H1 (cell line): Measurements from ENCODE around the gene MKI67. TPM values are rescaled to one million over a fixed set of nuclear protein-coding genes. Genes with fewer than 3 reads are reported as not detected.

ENCODE experiments used
- CTCF ChIA-PET: fragments of 300-600 bp; sonication (Branson Sonifier 250); formaldehyde crosslinking; loops from one replicate; lab custom pipeline; 2021; ENCODE audit not compliant: partially characterized antibody; lab: Charles Lee
- POLR2A ChIA-PET: fragments of 300-600 bp; sonication (Branson Sonifier 250); formaldehyde crosslinking; loops from one replicate; lab custom pipeline; 2021; ENCODE audit warnings: inconsistent platforms; ENCODE audit not compliant: partially characterized antibody; lab: Charles Lee
- DNase-seq, 2 experiments: peaks; one replicate each; pipeline versions ENCODE4 v3.0.0 to v3.0.0-alpha.2; 2010 to 2022; ENCODE audit warnings: low spot score in 2 of 2, low read depth in 1 of 2, mixed read lengths in 1 of 2
- FAIRE-seq: peaks from 2 replicates; lab custom pipeline; 2011; peaks lifted over from hg19 to GRCh38; lab: Jason Lieb, UNC
- H2AFZ ChIP-seq: 2 replicates; pipeline ENCODE4 v1.8.1; 2012; ENCODE audit warnings: low read length, inconsistent platforms
- H2AK5ac ChIP-seq: 2 replicates; pipeline ENCODE4 v1.6.1; 2013; ENCODE audit warnings: low read depth, low read length
- H2BK120ac ChIP-seq: replicated peaks from 2 replicates; pipeline ENCODE3; 2013; ENCODE audit warnings: low read depth, low read length, inconsistent platforms
- H2BK12ac ChIP-seq: 2 replicates; pipeline ENCODE4 v1.6.1; 2013; ENCODE audit warnings: low read depth, low read length
- H2BK15ac ChIP-seq: 2 replicates; pipeline ENCODE4 v1.6.1; 2013; ENCODE audit warnings: low read length
- H2BK20ac ChIP-seq: 2 replicates; pipeline ENCODE4 v1.6.1; 2013; ENCODE audit warnings: low read length
- H2BK5ac ChIP-seq: 2 replicates; pipeline ENCODE4 v1.6.1; 2013; ENCODE audit warnings: low read depth, low read length
- H3K14ac ChIP-seq: 2 replicates; pipeline ENCODE4 v1.6.1; 2013; ENCODE audit warnings: inconsistent platforms; ENCODE audit not compliant: insufficient read length
- H3K18ac ChIP-seq: 2 replicates; pipeline ENCODE4 v1.6.1; 2013; ENCODE audit warnings: low read length; ENCODE audit errors: extremely low read depth
- H3K23ac ChIP-seq: 2 replicates; pipeline ENCODE4 v1.6.1; 2013; ENCODE audit warnings: inconsistent platforms; ENCODE audit not compliant: insufficient read length
- H3K23me2 ChIP-seq: 2 replicates; pipeline ENCODE4 v1.6.1; 2013; ENCODE audit warnings: low read depth, low read length
- H3K27ac ChIP-seq: 2 replicates; pipeline ENCODE4 v1.6.1; 2011; ENCODE audit warnings: low read depth, low read length, inconsistent platforms
- H3K27me3 ChIP-seq, 4 experiments: replicated peaks in 1 of 4; 1 replicate in 1 of 4; 2 replicates in 3 of 4; pipeline versions ENCODE4 v1.6.1 to v1.8.1; 2011 to 2013; ENCODE audit warnings: low read length in 3 of 4, mild to moderate bottlenecking in 3 of 4, inconsistent platforms in 2 of 4, mixed read lengths in 2 of 4, moderate library complexity in 1 of 4; ENCODE audit not compliant: control insufficient read depth in 3 of 4, insufficient read depth in 3 of 4; ENCODE audit errors: extremely low read depth in 1 of 4
- H3K36me3 ChIP-seq, 4 experiments: 2 replicates each; pipeline versions ENCODE4 v1.6.1 to v1.8.1; 2011 to 2013; ENCODE audit warnings: mild to moderate bottlenecking in 4 of 4, low read length in 3 of 4, moderate library complexity in 2 of 4, control low read depth in 1 of 4, inconsistent platforms in 1 of 4; ENCODE audit not compliant: insufficient read depth in 4 of 4, control insufficient read depth in 2 of 4
- H3K4ac ChIP-seq: replicated peaks from 2 replicates; pipeline ENCODE3; 2013; ENCODE audit warnings: low read length, low read depth, mixed read lengths, inconsistent platforms; ENCODE audit not compliant: insufficient read length
- H3K4me1 ChIP-seq, 4 experiments: replicated peaks in 1 of 4; 1 replicate in 1 of 4; 2 replicates in 3 of 4; pipeline versions ENCODE4 v1.6.1 to v1.8.1; 2011 to 2013; ENCODE audit warnings: low read length in 3 of 4, inconsistent platforms in 2 of 4, mixed read lengths in 1 of 4; ENCODE audit not compliant: insufficient read depth in 4 of 4, control insufficient read depth in 3 of 4
- H3K4me2 ChIP-seq, 2 experiments: 2 replicates each; pipeline versions ENCODE4 v1.6.1 to v1.8.1; 2011 to 2013; ENCODE audit warnings: low read depth in 2 of 2, low read length in 2 of 2, control low read depth in 1 of 2, inconsistent platforms in 1 of 2, mild to moderate bottlenecking in 1 of 2; ENCODE audit not compliant: insufficient read depth in 1 of 2
- H3K4me3 ChIP-seq, 4 experiments: fragments of 200-600, 300-600 bp in 1 of 4; sonication (generic), shearing (Covaris generic), sonication (Bioruptor Twin) in 1 of 4; 2 replicates each; pipeline versions ENCODE4 v1.5.1 to v1.8.1; 2011 to 2016; ENCODE audit warnings: low read length in 4 of 4, low read depth in 3 of 4, control low read depth in 2 of 4, inconsistent platforms in 2 of 4, mild to moderate bottlenecking in 2 of 4, mixed read lengths in 1 of 4, moderate library complexity in 1 of 4; ENCODE audit not compliant: insufficient read depth in 2 of 4; ENCODE audit errors: extremely low read depth in 1 of 4
- H3K56ac ChIP-seq: replicated peaks from 2 replicates; pipeline ENCODE3; 2013; ENCODE audit warnings: low read depth, mild to moderate bottlenecking, mixed read lengths, low read length, inconsistent platforms; ENCODE audit not compliant: insufficient read length
- H3K79me1 ChIP-seq: 2 replicates; pipeline ENCODE4 v1.6.1; 2013; ENCODE audit warnings: low read depth, low read length, control low read depth
- H3K79me2 ChIP-seq, 2 experiments: 2 replicates each; pipeline versions ENCODE4 v1.6.1 to v1.8.1; 2012 to 2013; ENCODE audit warnings: low read length in 2 of 2, mild to moderate bottlenecking in 2 of 2, inconsistent platforms in 1 of 2; ENCODE audit not compliant: insufficient read depth in 2 of 2, control insufficient read depth in 1 of 2
- H3K9ac ChIP-seq, 4 experiments: replicated peaks in 1 of 4; 1 replicate in 1 of 4; 2 replicates in 3 of 4; pipeline versions ENCODE4 v1.6.1 to v1.8.1; 2011 to 2013; ENCODE audit warnings: low read depth in 3 of 4, low read length in 3 of 4, control low read depth in 2 of 4, mild to moderate bottlenecking in 2 of 4, moderate library complexity in 2 of 4, inconsistent platforms in 1 of 4; ENCODE audit errors: extremely low read depth in 1 of 4
- H3K9me3 ChIP-seq, 2 experiments: 2 replicates each; pipeline versions ENCODE4 v1.6.1 to v1.8.1; 2012 to 2013; ENCODE audit warnings: mild to moderate bottlenecking in 2 of 2, moderate library complexity in 2 of 2, control low read depth in 1 of 2, inconsistent platforms in 1 of 2, low read depth in 1 of 2, low read length in 1 of 2, mixed read lengths in 1 of 2; ENCODE audit not compliant: insufficient read depth in 2 of 2
- H4K20me1 ChIP-seq, 2 experiments: replicated peaks in 1 of 2; 2 replicates each; pipeline versions ENCODE3 to v1.8.1; 2011 to 2013; ENCODE audit warnings: inconsistent platforms in 2 of 2, low read length in 2 of 2, mild to moderate bottlenecking in 1 of 2; ENCODE audit not compliant: insufficient read depth in 2 of 2, control insufficient read depth in 1 of 2
- H4K5ac ChIP-seq: 2 replicates; pipeline ENCODE4 v1.6.1; 2013; ENCODE audit warnings: low read length, low read depth, mixed read lengths, inconsistent platforms; ENCODE audit not compliant: insufficient read length
- H4K8ac ChIP-seq: 2 replicates; pipeline ENCODE4 v1.8.0; 2013; ENCODE audit warnings: mild to moderate bottlenecking, moderate library complexity, low read length, inconsistent platforms; ENCODE audit not compliant: insufficient read depth; ENCODE audit errors: extremely low read depth
- H4K91ac ChIP-seq: replicated peaks from 2 replicates; pipeline ENCODE3; 2013; ENCODE audit warnings: low read length, mixed read lengths, inconsistent platforms; ENCODE audit not compliant: insufficient read length
- CBX8 ChIP-seq: fragments of 300-800, 300-1000 bp; sonication (generic); IDR thresholded peaks from 2 replicates; pipeline ENCODE4 v1.7.1; 2016; ENCODE audit warnings: low read depth, low read length, borderline replicate concordance
- CTBP2 ChIP-seq: IDR thresholded peaks from 2 replicates; pipeline ENCODE4 v1.7.0; 2011; ENCODE audit warnings: borderline replicate concordance, mild to moderate bottlenecking, moderate library complexity, mixed read lengths, low read length; ENCODE audit not compliant: insufficient read depth, insufficient read length
- EP300 ChIP-seq, 2 experiments: IDR thresholded peaks; 1 replicate in 1 of 2; 2 replicates in 1 of 2; pipeline ENCODE4 v1.6.1; 2011 to 2012; ENCODE audit warnings: low read depth in 2 of 2, low read length in 2 of 2, mild to moderate bottlenecking in 2 of 2, borderline replicate concordance in 1 of 2, inconsistent platforms in 1 of 2, moderate library complexity in 1 of 2
- HDAC6 ChIP-seq: IDR thresholded peaks from one replicate; pipeline ENCODE4 v1.7.1; 2012; ENCODE audit warnings: low read depth, mild to moderate bottlenecking, inconsistent platforms, low read length, moderate library complexity
- SAP30 ChIP-seq: fragments of 300-600 bp; sonication (generic); IDR thresholded peaks from 2 replicates; pipeline ENCODE4 v1.7.1; 2012; ENCODE audit warnings: low read length, moderate library complexity, mild to moderate bottlenecking, inconsistent platforms; ENCODE audit not compliant: insufficient read depth, insufficient replicate concordance
- SIRT6 ChIP-seq: IDR thresholded peaks from one replicate; pipeline ENCODE4 v1.7.1; 2012; ENCODE audit warnings: low read length, inconsistent platforms
- SIX5 ChIP-seq: IDR thresholded peaks from 2 replicates; pipeline ENCODE4 v1.6.1; 2011; ENCODE audit warnings: mild to moderate bottlenecking, low read depth, low read length
- SP4 ChIP-seq: IDR thresholded peaks from 2 replicates; pipeline ENCODE4 v1.6.1; 2012; ENCODE audit warnings: low read length, inconsistent platforms
- TAF7 ChIP-seq: optimal IDR thresholded peaks from 2 replicates; pipeline ENCODE3; 2011; ENCODE audit warnings: low read depth, mild to moderate bottlenecking, inconsistent platforms, low read length, moderate library complexity, borderline replicate concordance
- WGBS, 2 experiments: shearing (Covaris generic) in 1 of 2; methylation state at CpG; one replicate each; pipeline versions ENCODE4 v1.1.6 to v1.1.7; 2013 to 2015; ENCODE audit warnings: low lambda C conversion rate in 2 of 2, mixed read lengths in 2 of 2, inconsistent platforms in 1 of 2, low coverage in 1 of 2, missing lambda C conversion rate in 1 of 2; ENCODE audit not compliant: insufficient replicate concordance in 2 of 2, insufficient coverage in 1 of 2, insufficient read length in 1 of 2; ENCODE audit errors: extremely low coverage in 1 of 2, missing lambda C conversion rate in 1 of 2; 5-methylcytosine and 5-hydroxymethylcytosine counted together
- polyA plus RNA-seq, 7 experiments: library from polyadenylated mRNA; depleted of rRNA in 3 of 7; stranded (reverse) in 5 of 7; unstranded in 2 of 7; fragments of >200 nt in 5 of 7; fragments of 200-250 nt in 2 of 7; gene quantifications; 1 replicate in 5 of 7; 2 replicates in 1 of 7; 4 replicates in 1 of 7; pipeline versions ENCODE4 v1.2.1 to v1.2.3, GENCODE V29; 2011 to 2013; ENCODE audit warnings: missing spikeins in 2 of 7, mixed read lengths in 2 of 7
- total RNA-seq: library from RNA; stranded (reverse); fragmentation: NEBNext Ultra II Directional; extraction: Animal tissue kit (Norgen Biotek cat#: 25700); gene quantifications from 2 replicates; pipeline ENCODE4 v1.2.1, GENCODE V29; 2021

The MKI67 gene
- total and polyA plus RNA-seq, 2 of the 8 experiments (the other 6 are each of a cell fraction or from before 2014, with no cell fraction given) = 15.8 to 85.1 TPM

DNA sequence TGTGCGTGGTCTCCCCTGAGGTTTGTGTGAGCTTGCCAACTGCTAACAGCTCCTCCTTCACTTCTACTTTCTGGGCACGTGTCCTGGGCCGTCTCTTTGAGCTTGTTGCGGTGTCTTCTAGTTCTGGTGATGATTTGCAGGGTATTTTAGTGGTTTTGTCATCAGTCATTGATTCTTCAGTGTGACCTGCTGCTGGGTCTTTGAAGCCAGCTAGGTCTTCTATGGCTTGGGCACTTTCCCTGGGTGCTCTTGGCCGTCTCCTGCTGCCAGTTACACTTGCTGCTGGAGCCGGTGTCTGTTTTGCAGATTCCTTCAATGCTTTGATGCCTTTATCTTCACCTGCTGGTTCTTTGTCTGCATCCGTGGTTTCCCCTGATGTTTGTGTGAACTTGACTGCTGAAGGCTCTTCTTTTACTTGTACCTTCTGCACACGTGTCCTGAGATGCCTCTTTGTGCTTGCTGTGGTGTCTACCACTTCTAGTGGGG, 23.0 kb downstream of the MKI67 start:
- Histone ChIP-seq H2BK20ac (no peak overlapping the region), H3K36me3 (peaks cover 60 to 97% (median 86%) of the 10 kb centered on the region in 4 experiments), H3K56ac (no peak overlapping the region), H2BK5ac (no peak overlapping the region), H2BK15ac (no peak overlapping the region), H3K27me3 (no peaks in the 10 kb centered on the region), H3K23ac (no peak overlapping the region), H3K18ac (no peak overlapping the region), H3K9me3 (no peaks in the 10 kb centered on the region), H3K23me2 (no peaks in the 10 kb centered on the region), H4K20me1 (peaks cover 3 to 5% of the 10 kb centered on the region in 2 experiments), H2BK120ac (no peak overlapping the region), H2AFZ (no peak overlapping the region), H2AK5ac (no peak overlapping the region), H3K4me1 (no peaks in the 10 kb centered on the region), H3K14ac (no peak overlapping the region), H4K91ac (no peak overlapping the region), H4K8ac (no peak overlapping the region), H3K4me3 (no peak overlapping the region), H3K4me2 (no peak overlapping the region), H3K4ac (no peak overlapping the region), H3K27ac (no peak overlapping the region), H3K79me2 (no peaks in the 10 kb centered on the region), H4K5ac (no peak overlapping the region), H3K79me1 (no peaks in the 10 kb centered on the region), H2BK12ac (no peak overlapping the region), H3K9ac (no peak overlapping the region)
- CTCF ChIA-PET = interaction anchor here (0.7 to 2.6 kb wide), 6 partner anchors 10 to 20 kb away, joined by 3 to 19 read pairs (median 3); no protein-coding TSS in a partner anchor
- POLR2A ChIA-PET = no interaction called here
- 93% methylated on average over 8 of the region's 8 CpGs; no CpG with 5 or more reads in 1 of the 2 experiments for WGBS, 2 experiments
- TF ChIP-seq CTBP2 (no peak), SIRT6 (no peak), CBX8 (no peak), SAP30 (no peak), HDAC6 (no peak), TAF7 (no peak), EP300 (IDR thresholded peaks at IDR 0.05; ENCODE audit: borderline replicate concordance in 1 of 2, low read depth in 2 of 2, low read length in 2 of 2) (no peak), SP4 (no peak), SIX5 (no peak)
- no peak for FAIRE-seq
- DNase-seq = no peak
